Mucosa of descending colon (tissue), 3 donors: Measurements from ENCODE around the gene PDE4B. TPM values are rescaled to one million over a fixed set of nuclear protein-coding genes. Genes with fewer than 3 reads are reported as not detected.

Experiments
- ATAC-seq: fragments of 200-7000 bp; cut with Tn5 transposase; one replicate; pipeline ENCODE4 v1.9.1; 2020; ENCODE audit warnings: mild to moderate bottlenecking, moderate library complexity
- DNase-seq, 3 donors: peaks; one replicate each; pipeline ENCODE4 v3.0.0-alpha.2; 2020
- H3K36me3 ChIP-seq: fragments of 200-600 bp; one replicate; pipeline ENCODE4 v1.8.0; 2021; ENCODE audit warnings: low read depth, mild to moderate bottlenecking
- H3K4me1 ChIP-seq: fragments of 200-600 bp; one replicate; pipeline ENCODE4 v1.8.0; 2021; ENCODE audit warnings: low read depth, mild to moderate bottlenecking
- H3K4me3 ChIP-seq: fragments of 200-600 bp; one replicate; pipeline ENCODE4 v1.8.0; 2021; ENCODE audit warnings: mild to moderate bottlenecking
- H3K9me3 ChIP-seq: fragments of 200-600 bp; one replicate; pipeline ENCODE4 v1.8.0; 2021; ENCODE audit warnings: mild to moderate bottlenecking
- CTCF ChIP-seq: fragments of 200-600 bp; IDR thresholded peaks from one replicate; pipeline ENCODE4 v1.8.0; 2022; ENCODE audit warnings: antibody characterized with exemption, mild to moderate bottlenecking
- intact Hi-C, 2 donors: fragments of 100-400 bp; cut with DNase I in 1 of 2; cut with micrococcal nuclease in 1 of 2; formaldehyde crosslinking; loops; one replicate each; pipeline versions ENCODE4 v1.11.0 to v1.11.1; 2022; cut with DNase I, micrococcal nuclease
- total RNA-seq, 3 donors: library from RNA; stranded (reverse); fragmentation: NEBNext Ultra II Directional in 2 of 3; extraction: Animal tissue kit (Norgen Biotek cat#: 25700) in 2 of 3; gene quantifications; one replicate each; pipeline versions ENCODE4 v1.2.1 to v1.2.4, GENCODE V29; 2021 to 2023
- donor health status: DM: no; HTN: no; CAD: no; lungs with moderate emphysema.
- donor health status: DM: no; HTN: no; CAD: no.
- donor health status: DM: no; HTN: yes; CAD: no.

The PDE4B gene
- total RNA-seq, 3 donors from 2014 or later = 3.4 to 6.6 (median 4.9) TPM

GRCh38 chr1:66275601-66276023 lies 482.9 kb downstream of the PDE4B start:
- ATAC-seq = no peak
- no peak for DNase-seq
- Histone ChIP-seq H3K4me1 (peaks cover 6% of the 10 kb centered on the region), H3K36me3 (no peaks in the 10 kb centered on the region), H3K9me3 (no peaks in the 10 kb centered on the region), H3K4me3 (no peak overlapping the region)
- TF ChIP-seq CTCF = no peak
- intact Hi-C loops = no loop called here

GRCh38 chr1:66276218-66276617 lies 483.5 kb downstream of the PDE4B start:
- peak; percentile 34 for ATAC-seq
- intact Hi-C loops = no loop called here
- Histone ChIP-seq H3K36me3 (no peaks in the 10 kb centered on the region), H3K4me1 (peaks cover 6% of the 10 kb centered on the region), H3K9me3 (no peaks in the 10 kb centered on the region), H3K4me3 (no peak overlapping the region)
- no peak for TF ChIP-seq CTCF
- no peak for DNase-seq

- no peak for TF ChIP-seq CTCF
- intact Hi-C loops = no loop called here
- DNase-seq = no peak
Observed at GRCh38 chr1:66278260-66279021, 485.7 kb downstream of the PDE4B start.

GRCh38 chr1:66281808-66282207 lies 489.1 kb downstream of the PDE4B start:
- Histone ChIP-seq H3K36me3 (no peaks in the 10 kb centered on the region), H3K4me3 (no peak overlapping the region), H3K9me3 (no peaks in the 10 kb centered on the region), H3K4me1 (no peaks in the 10 kb centered on the region)
- intact Hi-C loops = no loop called here
- no peak for TF ChIP-seq CTCF
- DNase-seq (no peak), ATAC-seq (no peak)

More at GRCh38 chr1:66278260-66279021, 485.7 kb downstream of the PDE4B start:
- Histone ChIP-seq H3K4me3 (no peak overlapping the region), H3K36me3 (no peaks in the 10 kb centered on the region), H3K9me3 (no peaks in the 10 kb centered on the region), H3K4me1 (no peaks in the 10 kb centered on the region)
- ATAC-seq = peak; percentile 28

- intact Hi-C loops = no loop called here
- no peak overlapping the region for H3K4me3 ChIP-seq
- no peak for TF ChIP-seq CTCF
- H3K9me3 ChIP-seq = no peaks in the 10 kb centered on the region
- no peaks in the 10 kb centered on the region for H3K36me3 ChIP-seq
- ATAC-seq (peak; percentile 71), DNase-seq (peak in 1 of 3 donors; percentile 43)
- H3K4me1 ChIP-seq = no peaks in the 10 kb centered on the region
Observed at GRCh38 chr1:66282343-66282852, 489.7 kb downstream of the PDE4B start.
